Motor neuron (in vitro differentiated cells): Measurements from ENCODE around the gene CCDC124. TPM values are rescaled to one million over a fixed set of nuclear protein-coding genes. Genes with fewer than 3 reads are reported as not detected.
"Not testable (repeated sequence)": the region's sequence is repeated elsewhere in the genome, so short reads cannot be mapped to it uniquely, and the experiment has no call there.

Source experiments
- ATAC-seq, 8 experiments: fragments of 200-7000 bp; cut with Tn5 transposase; replicated peaks in 6 of 8; 2 replicates each; pipeline ENCODE4 v1.8.0; 2021; ENCODE audit warnings: mild to moderate bottlenecking in 8 of 8, moderate library complexity in 8 of 8
- H3K27ac ChIP-seq, 2 donors: fragments of 250-450 bp; sonication (Bioruptor Pico); 2 replicates each; pipeline ENCODE4 v1.9.0; 2021; ENCODE audit warnings: antibody characterized with exemption in 2 of 2, mild to moderate bottlenecking in 2 of 2, moderate library complexity in 1 of 2
- H3K4me1 ChIP-seq, 2 donors: fragments of 250-450 bp; sonication (Bioruptor Pico); replicated peaks in 1 of 2; 2 replicates each; pipeline ENCODE4 v1.6.1; 2021; ENCODE audit warnings: antibody characterized with exemption in 2 of 2, mild to moderate bottlenecking in 2 of 2, moderate library complexity in 1 of 2
- H3K4me3 ChIP-seq, 5 donors: fragments of 250-450 bp; sonication (Bioruptor Pico); 2 replicates each; pipeline ENCODE4 v1.9.0; 2021; ENCODE audit warnings: antibody characterized with exemption in 5 of 5, mild to moderate bottlenecking in 5 of 5, moderate library complexity in 4 of 5
- WGBS, 10 experiments: fragments of 450-650 bp; shearing (Covaris generic); methylation state at CpG; one replicate each; pipeline ENCODE4 v1.0.0; 2022; 5-methylcytosine and 5-hydroxymethylcytosine counted together
- in situ Hi-C, 9 experiments: fragments of 400-800 bp; cut with MboI; loops; one replicate each; pipeline ENCODE4 v1.15.0; 2021; ENCODE audit warnings: low sequenced_read_pairs in 9 of 9, low pct_unique_long_range_greater_than_20kb in 2 of 9; ENCODE audit not compliant: unreplicated experiment in 9 of 9
- total RNA-seq, 8 experiments: library from RNA; unstranded; fragments of 300-600 nt; gene quantifications; 2 replicates each; pipeline versions ENCODE4 v1.2.3 to v1.2.4, GENCODE V29; 2022

Gene CCDC124
- total RNA-seq, 8 experiments from 2014 or later: 39.0 to 116 (median 63.1) TPM

DNA sequence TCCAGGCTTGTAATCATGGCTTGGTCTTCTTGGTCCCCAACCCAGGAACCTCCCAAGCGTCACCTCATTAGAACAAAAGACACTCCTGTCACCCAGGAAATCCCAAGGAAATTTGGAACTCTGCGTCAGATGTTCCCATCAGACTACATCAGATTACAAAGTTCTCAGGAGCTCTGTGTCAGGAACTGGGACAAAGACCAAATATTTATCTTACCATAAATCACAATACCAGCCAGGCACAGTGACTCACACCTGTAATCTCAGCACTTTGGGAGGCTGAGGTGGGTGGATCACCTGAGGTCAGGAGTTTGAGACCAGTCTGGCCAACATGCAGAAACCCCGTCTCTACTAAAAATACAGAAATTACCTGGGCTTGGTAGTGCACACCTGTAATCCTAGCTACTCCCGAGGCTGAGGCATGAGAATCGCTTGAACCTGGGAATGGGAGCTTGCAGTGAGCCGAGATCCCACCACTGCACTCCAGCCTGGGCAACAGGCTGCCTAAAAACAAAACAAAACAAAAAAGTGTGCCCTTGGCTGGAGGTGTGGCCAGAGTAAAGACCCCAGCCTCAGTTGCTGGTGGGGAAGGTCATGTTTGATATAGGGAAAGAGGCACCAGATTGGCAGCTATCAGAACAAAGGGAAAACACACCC lies 16.7 kb upstream of the CCDC124 start:
- Histone ChIP-seq H3K4me1 (no peaks in the 10 kb centered on the region), H3K4me3 (no peak overlapping the region), H3K27ac (no peak overlapping the region)
- WGBS, 10 experiments: 52 to 80% (median 77%) methylated on average over 1 to 6 of the region's 6 CpGs; no CpG with 5 or more reads in 4 of the 10 experiments
- ATAC-seq: no peak
- in situ Hi-C loops: no loop called here

GRCh38 chr19:17918151-17918550 lies 14.7 kb upstream of the CCDC124 start:
- H3K27ac ChIP-seq, H3K4me3 ChIP-seq, ATAC-seq, H3K4me1 ChIP-seq, in situ Hi-C loops: not testable (repeated sequence)
- WGBS, 10 experiments: no CpG with 5 or more reads among the region's 30 CpGs

- ATAC-seq, in situ Hi-C loops, H3K4me1 ChIP-seq, H3K4me3 ChIP-seq, H3K27ac ChIP-seq: not testable (repeated sequence)
- no CpG with 5 or more reads among the region's 5 CpGs for WGBS, 10 experiments
Measured at GRCh38 chr19:17919122-17919521, 13.7 kb upstream of the CCDC124 start.

DNA sequence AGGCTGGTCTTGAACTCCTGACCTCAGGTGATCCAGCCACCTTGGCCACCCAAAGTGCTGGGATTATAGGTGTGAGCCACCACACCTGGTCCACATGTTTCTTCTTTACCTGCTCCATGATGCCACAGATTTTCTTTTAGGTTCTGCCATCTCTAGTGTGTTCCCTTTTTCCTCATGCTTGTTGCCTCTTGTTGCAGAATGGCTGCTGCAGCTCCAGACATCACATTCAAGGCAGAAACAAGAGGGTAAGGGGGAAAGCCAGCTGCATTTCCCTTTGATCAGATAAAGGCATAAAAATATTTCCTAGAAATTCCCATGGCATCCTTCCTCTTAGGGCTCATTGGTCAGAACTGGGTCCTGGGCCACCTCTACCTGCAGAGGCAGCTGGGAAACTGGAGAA lies 12.3 kb upstream of the CCDC124 start:
- in situ Hi-C loops: loop anchor here in 1 of 9 experiments (10.0 kb wide), 1 partner anchor 46 kb away; the partner anchor contains the start of gene SLC5A5
- ATAC-seq: no peak

DNA sequence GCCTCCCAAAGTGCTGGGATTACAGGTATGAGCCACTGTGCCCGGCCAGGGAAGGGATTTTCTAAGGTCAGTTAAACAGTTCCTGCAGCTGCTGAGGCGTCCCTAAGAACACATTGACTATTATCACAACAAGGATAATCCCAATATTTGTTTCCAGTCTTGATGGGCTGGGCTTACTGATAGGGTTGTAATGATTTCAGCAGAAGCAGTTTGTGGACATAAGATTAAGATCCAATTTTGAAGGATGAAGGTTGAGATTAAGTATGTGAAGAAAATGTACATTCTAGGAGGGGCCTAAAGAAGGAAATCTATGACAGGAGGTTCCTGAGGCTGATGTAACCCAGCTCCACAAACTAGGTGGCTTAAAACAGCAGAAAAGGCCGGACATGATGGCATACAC lies 10.7 kb upstream of the CCDC124 start:
- no peak for ATAC-seq
- Histone ChIP-seq H3K27ac (no peak overlapping the region), H3K4me1 (no peaks in the 10 kb centered on the region), H3K4me3 (no peak overlapping the region)
- in situ Hi-C loops: loop anchor here in 1 of 9 experiments (10.0 kb wide), 1 partner anchor 47 kb away; the partner anchor contains the start of gene SLC5A5
- WGBS, 10 experiments: 10 to 57% (median 47%) methylated on average over 1 to 2 of the region's 3 CpGs; no CpG with 5 or more reads in 2 of the 10 experiments

More for the DNA sequence above, 12.3 kb upstream of the CCDC124 start:
- Histone ChIP-seq H3K4me1 (no peaks in the 10 kb centered on the region), H3K4me3 (no peak overlapping the region), H3K27ac (no peak overlapping the region)

- Histone ChIP-seq H3K4me1 (no peaks in the 10 kb centered on the region), H3K27ac (no peak overlapping the region), H3K4me3 (no peak overlapping the region)
- 31 to 73% (median 49%) methylated on average over 2 to 4 of the region's 4 CpGs; no CpG with 5 or more reads in 1 of the 10 experiments for WGBS, 10 experiments
- ATAC-seq: no peak
- in situ Hi-C loops: loop anchor here in 1 of 9 experiments (10.0 kb wide), 1 partner anchor 51 kb away; the partner anchor contains the start of gene SLC5A5
Measured at GRCh38 chr19:17926044-17926443, 6.8 kb upstream of the CCDC124 start.

- Histone ChIP-seq H3K4me3 (no peak overlapping the region), H3K27ac (no peak overlapping the region), H3K4me1 (peaks cover 8 to 12% of the 10 kb centered on the region in 2 donors)
- ATAC-seq: no peak
- in situ Hi-C loops: loop anchor here in 1 of 9 experiments (10.0 kb wide), 1 partner anchor 54 kb away; the partner anchor contains the start of gene SLC5A5
- 33 to 60% (median 42%) methylated on average over 1 to 4 of the region's 4 CpGs; no CpG with 5 or more reads in 6 of the 10 experiments for WGBS, 10 experiments
Measured at GRCh38 chr19:17929056-17929455, 3.8 kb upstream of the CCDC124 start.

DNA sequence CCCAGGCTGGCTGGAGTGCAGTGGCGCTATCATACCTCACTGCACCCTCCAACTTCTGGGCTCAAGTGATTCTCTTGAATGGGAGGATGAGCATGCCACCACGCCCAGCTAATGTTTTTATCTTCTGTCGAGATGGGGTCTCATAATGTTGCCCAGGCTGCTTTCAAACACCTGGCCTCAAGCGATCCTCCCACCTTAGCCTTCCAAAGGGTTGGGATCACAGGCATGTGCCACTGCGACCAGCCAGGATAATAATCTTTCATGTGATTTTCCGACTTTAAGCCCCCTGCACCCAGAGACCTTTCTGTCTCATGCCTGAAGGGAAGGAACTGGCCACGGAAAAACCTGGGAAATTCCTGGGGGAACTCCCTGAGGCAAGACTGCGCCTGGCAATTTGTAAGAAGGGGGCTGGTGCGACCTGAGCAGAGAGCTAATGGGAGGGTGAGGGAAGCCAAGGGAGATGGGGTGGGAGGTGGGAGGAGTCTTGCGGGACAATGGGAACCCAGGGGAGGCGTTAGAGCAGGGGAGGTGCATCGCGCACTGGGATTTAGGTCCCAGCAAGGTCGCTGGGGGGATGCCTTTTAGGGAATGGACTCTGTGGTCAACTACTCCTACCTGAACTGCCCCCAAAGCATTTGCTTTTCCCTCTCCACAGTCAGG lies 1.2 kb upstream of the CCDC124 start:
- ATAC-seq: peak in 1 of 8 experiments; percentile 9
- in situ Hi-C loops: no loop called here
- H3K4me1 ChIP-seq: peaks cover 8 to 12% of the 10 kb centered on the region in 2 donors
- H3K4me3 ChIP-seq: peak overlapping the region in 1 of 5 donors; percentile 84
- WGBS, 10 experiments: 0 to 100% (median 53%) methylated on average over 1 to 6 of the region's 14 CpGs; no CpG with 5 or more reads in 3 of the 10 experiments
- no peak overlapping the region for H3K27ac ChIP-seq

GRCh38 chr19:17933414-17934129 lies 757 bp downstream of the CCDC124 start:
- 0 to 80% (median 18%) methylated on average over 1 to 10 of the region's 19 CpGs; no CpG with 5 or more reads in 2 of the 10 experiments for WGBS, 10 experiments

DNA sequence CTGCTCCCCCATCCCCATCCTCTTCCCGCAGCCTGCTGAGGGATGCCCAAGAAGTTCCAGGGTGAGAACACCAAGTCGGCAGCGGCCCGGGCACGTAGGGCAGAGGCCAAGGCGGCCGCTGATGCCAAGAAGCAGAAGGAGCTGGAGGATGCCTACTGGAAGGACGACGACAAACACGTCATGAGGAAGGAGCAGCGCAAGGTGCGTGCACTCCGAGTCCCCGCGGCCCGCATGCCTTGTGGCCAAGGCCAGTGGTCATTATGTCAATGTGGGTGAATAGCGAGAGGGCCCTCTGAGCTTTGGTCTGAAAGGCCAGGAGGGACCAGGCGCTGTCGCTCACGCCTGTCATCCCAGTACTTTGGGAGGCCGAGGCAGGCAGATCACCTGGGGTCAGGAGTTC lies 3.6 kb downstream of the CCDC124 start:
- H3K4me3 ChIP-seq: no peak overlapping the region
- 60 to 100% (median 95%) methylated on average over 1 to 12 of the region's 21 CpGs; no CpG with 5 or more reads in 6 of the 10 experiments for WGBS, 10 experiments
- in situ Hi-C loops: no loop called here

More at GRCh38 chr19:17933414-17934129, 757 bp downstream of the CCDC124 start:
- peak overlapping the region; percentile 84 to 95 (median 89) for H3K4me3 ChIP-seq
- ATAC-seq: peak in 2 of 8 experiments; percentile 1
- H3K4me1 ChIP-seq: peaks cover 8 to 12% of the 10 kb centered on the region in 2 donors
- in situ Hi-C loops: no loop called here
- H3K27ac ChIP-seq: peak overlapping the region in 1 of 2 donors; percentile 98

DNA sequence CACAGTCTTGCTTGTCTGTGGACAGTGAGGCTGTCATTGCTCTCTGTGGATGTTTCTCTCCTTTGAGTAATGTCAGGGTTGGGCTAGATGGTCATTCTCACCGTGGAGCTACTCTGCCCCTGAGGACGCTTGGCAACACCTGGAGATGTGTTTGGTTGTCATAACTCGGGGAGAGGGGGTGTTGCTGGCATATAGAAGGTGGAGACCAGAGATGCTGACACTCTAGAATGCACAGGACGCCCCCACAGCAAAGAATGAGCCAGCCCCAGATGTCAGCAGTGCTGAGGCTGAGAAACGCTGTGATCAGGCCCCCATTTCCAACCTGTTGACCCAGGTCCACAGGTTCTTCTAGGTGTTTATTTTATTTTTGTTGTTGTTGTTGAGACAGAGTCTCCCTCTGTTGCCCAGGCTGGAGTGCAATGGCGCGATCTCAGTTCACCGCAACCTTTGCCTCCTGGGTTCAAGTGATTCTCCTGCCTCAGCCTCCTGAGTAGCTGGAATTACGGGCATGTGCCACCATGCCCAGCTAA lies 4.6 kb downstream of the CCDC124 start:
- 60 to 94% (median 82%) methylated on average over 1 to 4 of the region's 9 CpGs; no CpG with 5 or more reads in 6 of the 10 experiments for WGBS, 10 experiments

More for the DNA sequence above, 3.6 kb downstream of the CCDC124 start:
- peaks cover 8 to 12% of the 10 kb centered on the region in 2 donors for H3K4me1 ChIP-seq
- H3K27ac ChIP-seq: no peak overlapping the region
- ATAC-seq: no peak

DNA sequence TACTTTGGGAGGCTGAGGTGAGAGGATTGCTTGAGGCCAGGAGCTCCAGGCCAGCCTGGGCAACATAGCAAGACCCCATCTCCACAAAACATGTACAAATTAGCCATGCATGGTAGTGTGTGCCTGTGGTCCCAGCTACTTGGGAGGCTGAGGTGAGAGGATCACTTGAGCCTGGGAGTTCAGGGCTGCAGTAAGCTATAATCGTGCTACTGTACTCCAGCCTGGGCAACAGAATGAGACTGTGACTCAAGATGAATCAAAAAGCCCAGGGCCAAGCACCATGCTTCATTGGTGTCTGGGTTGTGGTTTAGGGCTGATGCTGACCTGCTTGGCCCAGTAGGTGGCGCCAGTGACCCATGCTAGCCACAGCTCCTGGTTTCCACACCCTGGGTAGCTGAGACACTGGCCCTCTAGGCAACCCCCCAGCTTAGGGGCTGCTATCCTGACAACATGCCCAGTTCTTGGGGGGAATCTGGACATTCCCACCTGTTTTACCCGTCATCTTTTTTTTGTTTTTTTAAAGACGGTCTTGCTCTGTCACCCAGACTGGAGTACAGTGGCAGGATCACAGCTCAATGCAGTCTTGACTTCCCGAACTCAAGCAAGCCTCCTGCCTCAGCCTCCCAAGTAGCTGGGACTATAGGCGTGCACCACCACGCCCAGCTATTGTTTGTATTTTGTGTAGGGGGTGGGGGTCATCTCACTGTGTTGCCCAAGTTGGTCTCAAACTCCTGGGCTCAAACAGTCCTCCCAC lies 5.5 kb downstream of the CCDC124 start:
- ATAC-seq: peak; percentile 89 to 97 (median 93)
- Histone ChIP-seq H3K4me3 (no peak overlapping the region), H3K27ac (no peak overlapping the region), H3K4me1 (peaks cover 5 to 6% of the 10 kb centered on the region in 2 donors)
- 0 to 60% (median 20%) methylated on average over 1 to 5 of the region's 7 CpGs; no CpG with 5 or more reads in 3 of the 10 experiments for WGBS, 10 experiments
- in situ Hi-C loops: no loop called here

More for the DNA sequence above, 4.6 kb downstream of the CCDC124 start:
- in situ Hi-C loops: no loop called here
- Histone ChIP-seq H3K27ac (no peak overlapping the region), H3K4me1 (peaks cover 5 to 6% of the 10 kb centered on the region in 2 donors), H3K4me3 (no peak overlapping the region)
- no peak for ATAC-seq
